BLaER1 (cell line): ENCODE measurements around the gene TBL1XR1.

Experiments used
- H3K27ac ChIP-seq: shearing (Covaris generic); formaldehyde crosslinking; 2 replicates; pipeline ENCODE4 v1.8.1; 2022
- H3K27me3 ChIP-seq: shearing (Covaris generic); formaldehyde crosslinking; 2 replicates; pipeline ENCODE4 v1.8.1; 2022
- H3K36me3 ChIP-seq: shearing (Covaris generic); formaldehyde crosslinking; 2 replicates; pipeline ENCODE4 v1.8.1; 2022
- H3K4me1 ChIP-seq: shearing (Covaris generic); formaldehyde crosslinking; 2 replicates; pipeline ENCODE4 v1.8.1; 2022
- H3K4me2 ChIP-seq: shearing (Covaris generic); formaldehyde crosslinking; 2 replicates; pipeline ENCODE4 v1.8.1; 2022
- H3K4me3 ChIP-seq: shearing (Covaris generic); formaldehyde crosslinking; 2 replicates; pipeline ENCODE4 v1.8.1; 2022
- H3K9ac ChIP-seq: shearing (Covaris generic); formaldehyde crosslinking; 2 replicates; pipeline ENCODE4 v1.8.1; 2022
- H3K9me3 ChIP-seq: shearing (Covaris generic); formaldehyde crosslinking; 2 replicates; pipeline ENCODE4 v1.8.1; 2022
- H4K20me1 ChIP-seq: shearing (Covaris generic); formaldehyde crosslinking; 2 replicates; pipeline ENCODE4 v1.8.1; 2022
- Cebpa-rat ChIP-seq: shearing (Covaris generic); IDR thresholded peaks from 2 replicates; pipeline ENCODE4 v1.8.1; 2022

Gene TBL1XR1

DNA sequence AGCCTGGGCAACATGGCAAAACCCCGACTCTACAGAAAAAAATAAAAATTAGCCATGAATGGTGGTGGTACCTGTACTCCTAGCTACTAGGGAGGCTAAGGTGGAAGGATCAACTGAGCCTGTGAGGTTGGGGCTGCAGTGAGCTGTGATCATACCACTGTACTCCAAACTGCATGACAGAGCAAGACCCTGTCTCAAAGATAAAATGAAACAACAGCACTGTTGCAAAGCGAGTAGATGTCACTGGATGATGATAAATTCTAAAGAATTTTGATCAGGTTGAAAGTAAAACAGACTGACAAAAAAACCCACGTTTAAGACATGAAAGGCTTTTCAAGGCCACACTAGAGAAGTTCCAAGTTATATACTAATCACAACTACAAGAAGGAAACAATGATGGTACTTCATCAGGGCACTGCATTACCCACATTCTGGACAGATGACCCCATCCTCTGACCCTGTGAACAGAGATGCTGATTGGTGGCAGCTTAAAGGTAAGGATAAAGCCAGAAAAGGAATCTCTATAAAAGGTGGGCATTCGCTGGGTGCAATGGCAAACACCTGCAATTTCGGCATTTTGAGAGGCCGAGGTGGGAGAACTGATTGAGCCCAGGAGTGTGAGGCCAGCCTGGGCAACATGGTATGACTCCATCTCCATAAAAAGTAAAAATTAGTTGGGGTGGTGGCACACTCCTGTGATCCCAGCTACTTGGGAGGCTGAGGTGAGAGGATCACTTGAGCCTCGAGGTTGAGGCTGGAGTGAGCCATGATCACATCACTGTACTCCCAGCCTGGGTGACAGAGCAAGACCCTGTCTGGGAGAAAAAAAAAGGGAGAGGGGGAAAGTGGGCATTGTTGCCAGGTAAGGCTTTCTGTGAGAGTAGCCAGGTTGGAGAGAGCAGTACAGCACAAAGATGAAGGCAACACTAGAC is 59.2 kb downstream of the TBL1XR1 start:
- H3K27ac ChIP-seq, result no peak overlapping the region
- TF ChIP-seq Cebpa-rat, result no peak
- peaks cover 24% of the 10 kb centered on the region for H3K9me3 ChIP-seq
- H3K27me3 ChIP-seq, result no peaks in the 10 kb centered on the region
- H3K4me2 ChIP-seq, result peak overlapping the region; percentile 15
- peaks cover 100% of the 10 kb centered on the region for H4K20me1 ChIP-seq
- H3K9ac ChIP-seq, result no peak overlapping the region
- H3K36me3 ChIP-seq, result peaks cover 74% of the 10 kb centered on the region
- H3K4me3 ChIP-seq, result no peak overlapping the region
- H3K4me1 ChIP-seq, result peaks cover 83% of the 10 kb centered on the region

DNA sequence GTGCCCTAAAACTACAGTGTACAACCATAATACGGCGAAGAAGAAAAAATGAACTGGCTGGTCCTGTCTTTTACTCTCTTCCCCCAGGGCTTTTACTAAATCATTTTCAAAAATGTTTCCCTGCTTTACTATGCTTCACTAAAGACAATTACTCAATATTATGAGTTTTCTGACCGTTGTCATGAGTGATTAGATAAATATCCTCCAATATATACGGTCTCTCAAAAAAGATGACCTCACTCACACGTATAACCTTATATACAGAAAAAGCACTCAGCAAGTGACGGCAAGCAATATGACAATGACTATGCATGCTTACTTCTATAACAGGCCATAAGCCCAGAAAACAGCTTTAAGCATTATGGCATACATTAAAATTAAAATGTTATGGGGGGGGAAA is 60.5 kb downstream of the TBL1XR1 start:
- H3K4me3 ChIP-seq, result no peak overlapping the region
- no peak overlapping the region for H3K27ac ChIP-seq
- H3K27me3 ChIP-seq, result no peaks in the 10 kb centered on the region
- no peak overlapping the region for H3K9ac ChIP-seq
- TF ChIP-seq Cebpa-rat, result no peak
- peaks cover 80% of the 10 kb centered on the region for H3K36me3 ChIP-seq
- H3K9me3 ChIP-seq, result peaks cover 24% of the 10 kb centered on the region
- H3K4me2 ChIP-seq, result peak overlapping the region; percentile 32; the same call in 1 of the 2 replicates
- H4K20me1 ChIP-seq, result peaks cover 100% of the 10 kb centered on the region
- peaks cover 83% of the 10 kb centered on the region for H3K4me1 ChIP-seq

DNA sequence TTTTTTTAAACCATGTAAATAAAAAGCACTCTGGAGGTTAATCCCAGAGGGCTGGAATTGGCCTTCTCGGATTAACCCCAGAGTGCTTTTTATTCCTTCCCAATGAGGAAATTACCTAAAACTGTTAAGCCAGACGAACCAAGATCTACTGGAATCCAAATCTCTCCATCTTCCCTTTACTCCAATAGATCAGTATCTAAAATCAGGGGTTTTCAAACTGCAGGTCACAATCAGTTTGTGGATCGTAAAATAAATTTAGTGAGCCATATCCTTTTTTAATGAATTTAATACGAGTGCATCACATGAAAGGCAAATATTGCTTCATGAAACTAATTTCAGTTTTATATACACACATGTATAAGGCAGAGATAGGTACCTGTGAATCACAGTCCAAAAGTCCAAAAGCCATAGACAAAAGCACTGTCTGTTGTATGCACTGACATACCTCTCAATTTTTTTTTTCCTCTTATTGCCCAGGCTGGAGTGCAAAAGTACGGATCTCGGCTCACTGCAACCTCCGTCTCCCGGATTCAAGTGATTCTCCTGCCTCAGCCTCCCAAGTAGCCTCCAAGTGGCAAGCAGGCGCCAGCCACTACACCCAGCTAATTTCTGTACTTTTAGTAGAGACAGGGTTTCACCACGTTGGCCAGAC is 61.3 kb downstream of the TBL1XR1 start:
- Histone ChIP-seq H3K4me1 (peaks cover 90% of the 10 kb centered on the region), H3K4me3 (no peak overlapping the region), H3K36me3 (peaks cover 85% of the 10 kb centered on the region), H3K27me3 (no peaks in the 10 kb centered on the region), H3K4me2 (peak overlapping the region; percentile 32), H4K20me1 (peaks cover 100% of the 10 kb centered on the region), H3K27ac (no peak overlapping the region), H3K9ac (no peak overlapping the region), H3K9me3 (peaks cover 24% of the 10 kb centered on the region)
- TF ChIP-seq Cebpa-rat, result no peak

DNA sequence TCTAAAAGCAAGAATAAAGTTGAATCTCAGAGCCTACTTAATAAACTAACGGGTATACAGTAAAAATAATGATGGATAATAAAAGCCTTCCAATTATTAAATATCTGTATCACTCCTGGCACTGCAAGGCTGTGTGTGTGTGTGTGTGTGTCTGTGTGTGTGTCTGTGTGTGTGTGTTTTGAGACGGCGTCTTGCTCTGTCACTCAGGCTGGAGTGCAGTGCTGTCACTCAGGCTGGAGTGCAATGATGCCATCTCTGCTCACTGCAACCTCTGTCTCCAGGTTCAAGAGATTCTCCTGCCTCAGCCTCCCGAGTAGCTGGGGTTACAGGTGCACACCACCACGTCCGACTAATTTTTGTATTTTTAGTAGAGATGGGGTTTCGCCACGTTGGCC is 62.5 kb downstream of the TBL1XR1 start:
- peaks cover 100% of the 10 kb centered on the region for H4K20me1 ChIP-seq
- no peak overlapping the region for H3K9ac ChIP-seq
- peaks cover 92% of the 10 kb centered on the region for H3K4me1 ChIP-seq
- no peak overlapping the region for H3K4me3 ChIP-seq
- H3K27ac ChIP-seq, result no peak overlapping the region
- peaks cover 14% of the 10 kb centered on the region for H3K9me3 ChIP-seq
- H3K27me3 ChIP-seq, result no peaks in the 10 kb centered on the region
- H3K4me2 ChIP-seq, result peak overlapping the region; percentile 58
- no peak for TF ChIP-seq Cebpa-rat
- H3K36me3 ChIP-seq, result peaks cover 89% of the 10 kb centered on the region

DNA sequence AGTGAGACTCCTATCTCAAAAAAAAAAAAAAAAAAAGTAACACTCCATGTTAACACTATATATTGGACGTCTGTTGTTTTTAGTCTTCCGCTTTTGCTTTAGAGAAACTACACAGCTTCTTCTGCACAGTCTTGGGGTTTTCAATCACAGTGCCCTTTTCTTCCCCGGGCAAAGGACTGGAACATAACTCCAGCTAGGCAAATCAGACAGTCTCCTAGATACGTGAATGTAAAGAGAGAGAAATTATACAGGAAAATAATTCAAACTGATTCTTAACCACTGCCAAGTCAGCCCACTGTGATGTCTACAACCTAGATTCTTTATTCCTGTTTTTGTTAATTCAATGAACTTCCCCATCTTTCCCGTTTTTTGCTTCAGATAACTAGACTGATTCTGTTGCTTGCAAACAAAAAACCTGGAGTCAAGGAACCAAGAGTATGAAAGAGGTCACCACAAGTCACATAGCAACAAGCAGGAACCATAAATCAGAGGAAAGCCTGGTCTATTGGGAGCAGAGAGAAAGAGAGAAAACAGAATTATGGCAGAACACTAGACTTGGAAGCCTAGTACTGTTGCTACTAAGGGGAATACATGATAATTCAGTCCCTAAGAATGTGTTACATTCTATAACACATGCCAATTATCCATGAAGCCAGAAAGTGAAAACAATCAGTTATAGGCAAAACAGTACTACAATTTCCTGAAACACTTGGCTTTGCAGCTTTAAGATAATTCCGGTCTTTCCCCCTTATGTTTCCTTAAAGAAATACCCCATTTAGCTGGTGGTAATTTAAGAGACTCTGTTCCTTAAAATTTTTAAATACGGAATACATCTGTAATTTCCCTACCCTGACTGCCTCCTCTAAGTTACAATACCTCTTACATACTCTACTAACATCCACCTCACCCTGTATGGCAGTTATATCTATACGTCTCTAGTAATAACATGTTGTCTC is 63.1 kb downstream of the TBL1XR1 start:
- TF ChIP-seq Cebpa-rat, result no peak
- H4K20me1 ChIP-seq, result peaks cover 100% of the 10 kb centered on the region
- no peak overlapping the region for H3K4me3 ChIP-seq
- no peak overlapping the region; the same call in 1 of the 2 replicates for H3K27ac ChIP-seq
- H3K4me1 ChIP-seq, result peaks cover 85% of the 10 kb centered on the region
- H3K36me3 ChIP-seq, result peaks cover 89% of the 10 kb centered on the region
- H3K9me3 ChIP-seq, result peaks cover 10% of the 10 kb centered on the region; the same call in 1 of the 2 replicates
- H3K27me3 ChIP-seq, result no peaks in the 10 kb centered on the region
- H3K4me2 ChIP-seq, result peak overlapping the region; percentile 58
- H3K9ac ChIP-seq, result no peak overlapping the region

DNA sequence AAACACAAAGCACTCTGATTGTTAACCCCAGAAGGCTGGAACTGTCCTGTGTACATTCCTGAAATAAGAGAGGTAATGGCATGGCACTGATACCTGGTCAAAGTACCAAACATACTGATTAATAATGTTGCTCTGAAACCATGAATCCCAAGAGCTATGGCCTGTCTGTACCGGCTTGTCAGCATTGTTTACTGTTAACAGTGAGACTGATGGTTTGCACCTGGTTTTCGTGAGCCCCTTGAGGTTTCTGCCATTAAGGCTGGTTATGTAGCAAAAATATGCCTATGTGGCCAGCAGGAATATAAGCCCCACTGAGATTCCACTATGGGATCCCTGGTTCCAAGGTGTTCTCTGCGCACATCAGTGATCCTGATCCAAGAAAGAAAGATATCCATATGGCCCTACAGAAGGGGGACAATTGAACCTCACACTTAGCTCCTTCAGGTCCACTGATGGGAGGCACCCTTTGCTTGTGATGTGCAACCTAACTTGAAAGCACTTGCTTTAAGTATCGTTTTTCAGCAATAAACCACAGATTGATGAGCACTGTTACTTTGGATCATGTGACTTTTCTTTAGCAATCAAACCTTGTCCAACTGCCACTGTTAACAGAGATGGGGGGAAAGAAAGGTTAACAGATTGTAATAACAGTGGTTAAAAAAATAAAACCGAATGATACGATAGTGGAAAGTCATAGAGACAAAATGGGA is 65.2 kb downstream of the TBL1XR1 start:
- H3K4me2 ChIP-seq, result peak overlapping the region; percentile 58
- no peak overlapping the region for H3K9ac ChIP-seq
- no peaks in the 10 kb centered on the region for H3K27me3 ChIP-seq
- peak overlapping the region; percentile 23; the same call in 1 of the 2 replicates for H3K27ac ChIP-seq
- H4K20me1 ChIP-seq, result peaks cover 100% of the 10 kb centered on the region
- peaks cover 89% of the 10 kb centered on the region for H3K36me3 ChIP-seq
- H3K4me3 ChIP-seq, result no peak overlapping the region
- H3K4me1 ChIP-seq, result peaks cover 73% of the 10 kb centered on the region
- TF ChIP-seq Cebpa-rat, result no peak
- peaks cover 3% of the 10 kb centered on the region; the same call in 1 of the 2 replicates for H3K9me3 ChIP-seq

DNA sequence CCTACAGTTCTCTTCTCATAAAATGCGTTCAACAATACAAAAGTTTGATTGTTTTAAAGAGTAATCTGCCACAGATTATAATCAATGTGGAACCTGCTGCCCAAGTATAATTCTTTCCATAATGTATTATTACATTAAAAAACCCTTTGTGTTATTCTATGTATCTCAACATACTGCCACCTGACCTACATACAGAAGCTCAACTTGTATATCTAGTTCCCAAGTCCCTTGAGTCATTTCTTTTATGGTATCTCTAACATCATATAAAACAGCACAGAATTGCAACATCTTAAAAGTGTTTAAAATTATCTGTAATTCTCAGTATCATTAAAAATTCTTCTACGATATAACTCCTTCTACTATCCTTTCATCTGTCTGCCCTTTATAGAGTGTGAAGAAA is 70.3 kb downstream of the TBL1XR1 start:
- H3K4me2 ChIP-seq, result no peak overlapping the region

DNA sequence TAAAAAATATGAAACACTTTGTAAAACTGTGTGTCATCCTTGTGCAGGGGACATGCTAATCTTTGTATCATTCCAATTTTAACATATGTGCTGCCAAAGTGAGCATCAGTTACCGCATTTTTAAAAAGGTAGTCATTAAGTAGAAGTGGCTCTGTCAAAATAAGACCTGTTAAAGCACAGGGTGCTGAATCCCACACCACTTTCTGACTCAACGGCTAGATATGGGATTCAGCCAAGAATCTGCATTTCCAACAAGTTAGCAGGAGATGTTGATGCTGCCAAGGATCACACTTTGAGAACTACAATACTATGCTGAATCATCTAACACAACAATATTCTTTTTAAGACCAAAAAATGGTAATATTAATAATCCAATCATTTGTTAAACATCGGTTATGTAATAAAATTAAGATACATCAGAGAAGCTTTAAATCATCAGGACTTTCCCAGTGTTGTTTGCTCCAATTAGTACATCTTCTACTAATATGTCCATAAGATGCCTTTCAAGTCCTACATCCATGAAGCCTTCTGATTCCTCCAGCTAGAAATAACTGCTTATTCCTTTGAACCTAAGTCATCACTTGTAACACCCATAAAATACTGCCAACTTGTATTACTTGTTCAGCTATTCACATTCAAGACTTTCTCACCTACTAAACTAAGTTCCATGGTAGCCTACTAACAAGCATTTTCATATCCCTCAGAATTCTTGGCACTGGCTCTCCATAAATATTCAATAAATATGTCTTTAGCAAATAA is 71.1 kb downstream of the TBL1XR1 start:
- no peak overlapping the region for H3K4me2 ChIP-seq
- H3K4me1 ChIP-seq, result peaks cover 39% of the 10 kb centered on the region

More for the DNA sequence above, 70.3 kb downstream of the TBL1XR1 start:
- Histone ChIP-seq H3K9ac (no peak overlapping the region), H3K36me3 (peaks cover 74% of the 10 kb centered on the region), H3K4me3 (no peak overlapping the region), H3K27ac (no peak overlapping the region), H3K4me1 (peaks cover 39% of the 10 kb centered on the region), H4K20me1 (peaks cover 100% of the 10 kb centered on the region), H3K9me3 (no peaks in the 10 kb centered on the region; the same call in 1 of the 2 replicates), H3K27me3 (no peaks in the 10 kb centered on the region)
- no peak for TF ChIP-seq Cebpa-rat

More for the DNA sequence above, 71.1 kb downstream of the TBL1XR1 start:
- Histone ChIP-seq H3K36me3 (peaks cover 66% of the 10 kb centered on the region), H3K4me3 (no peak overlapping the region), H3K9me3 (no peaks in the 10 kb centered on the region; the same call in 1 of the 2 replicates), H3K27ac (no peak overlapping the region), H3K9ac (no peak overlapping the region), H4K20me1 (peaks cover 100% of the 10 kb centered on the region), H3K27me3 (no peaks in the 10 kb centered on the region)
- no peak for TF ChIP-seq Cebpa-rat
